Prostate gland (tissue), 2 donors: ENCODE results near the gene SLC51A. TPM values are rescaled to one million over a fixed set of nuclear protein-coding genes. Genes with fewer than 3 reads are reported as not detected.

ENCODE experiments used
- DNase-seq: peaks from one replicate; pipeline ENCODE4 v3.0.0-alpha.2; 2019; ENCODE audit warnings: low spot score
- H3K27ac ChIP-seq, 2 donors: fragments of 200-600 bp; sonication (generic); 2 replicates each; pipeline ENCODE4 v1.5.1; 2017 to 2019
- H3K27me3 ChIP-seq: fragments of 200-600 bp; sonication (generic); replicated peaks from 2 replicates; pipeline ENCODE4 v1.5.1; 2019; ENCODE audit not compliant: insufficient read depth
- H3K36me3 ChIP-seq, 2 donors: fragments of 200-600 bp; sonication (generic); 1 replicate in 1 of 2; 2 replicates in 1 of 2; pipeline versions ENCODE4 v1.5.1 to v1.8.1; 2017 to 2019
- H3K4me1 ChIP-seq: fragments of 200-600 bp; sonication (generic); replicated peaks from 2 replicates; pipeline ENCODE4 v1.5.1; 2019
- H3K4me3 ChIP-seq, 2 donors: fragments of 200-600 bp; sonication (generic); 2 replicates each; pipeline ENCODE4 v1.5.1; 2017 to 2019
- H3K9me3 ChIP-seq: fragments of 200-600 bp; sonication (generic); 2 replicates; pipeline ENCODE4 v1.5.1; 2017
- CTCF ChIP-seq, 4 experiments: fragments of 200-600 bp in 2 of 4; fragments of 450-650 bp in 2 of 4; sonication (generic) in 2 of 4; IDR thresholded peaks; 1 replicate in 3 of 4; 2 replicates in 1 of 4; pipeline ENCODE4 v1.5.1; 2016 to 2019; ENCODE audit warnings: antibody characterized with exemption in 4 of 4, mild to moderate bottlenecking in 2 of 4, moderate library complexity in 2 of 4
- POLR2A ChIP-seq: fragments of 450-650 bp; IDR thresholded peaks from one replicate; pipeline ENCODE4 v1.6.1; 2016; ENCODE audit warnings: antibody characterized with exemption, mild to moderate bottlenecking
- POLR2AphosphoS5 ChIP-seq: sonication (generic); formaldehyde crosslinking; IDR thresholded peaks from one replicate; pipeline ENCODE4 v1.6.1; 2017; ENCODE audit warnings: antibody characterized with exemption
- WGBS: methylation state at CpG from one replicate; pipeline ENCODE4 v1.1.5; 2018; 5-methylcytosine and 5-hydroxymethylcytosine counted together
- intact Hi-C: fragments of 100-400 bp; cut with DNase I; formaldehyde crosslinking; loops from one replicate; pipeline ENCODE4 v1.14.2; 2022
- small RNA-seq, 2 donors: library from RNA; depleted of rRNA; stranded (forward); fragments of <200 nt; gene quantifications; one replicate each; pipeline ENCODE3, GENCODE V24; 2016
- total RNA-seq, 2 donors: library from RNA; depleted of rRNA; stranded (reverse); fragments of >200 nt; gene quantifications; one replicate each; pipeline ENCODE4 v1.1.0, GENCODE V29; 2016

The SLC51A gene
- total RNA-seq, 2 donors from 2014 or later = 0.55 to 32.1 TPM

- Histone ChIP-seq H3K4me3 (no peak overlapping the region), H3K36me3 (no peaks in the 10 kb centered on the region), H3K27me3 (no peaks in the 10 kb centered on the region), H3K27ac (no peak overlapping the region), H3K4me1 (no peaks in the 10 kb centered on the region), H3K9me3 (no peaks in the 10 kb centered on the region)
- no peak for TF ChIP-seq POLR2A
- 93% methylated on average over 12 of the region's 12 CpGs for WGBS
- no peak for DNase-seq
- intact Hi-C loops = no loop called here
These were observed 57.3 kb downstream of the SLC51A start for GRCh38 chr3:196273655-196274054.

- intact Hi-C loops = no loop called here
- H3K4me1 ChIP-seq = no peaks in the 10 kb centered on the region
- H3K27ac ChIP-seq = no peak overlapping the region
These were observed 58.3 kb downstream of the SLC51A start for GRCh38 chr3:196274585-196274984.

GRCh38 chr3:196275126-196275525 is 58.8 kb downstream of the SLC51A start:
- no peak for DNase-seq
- intact Hi-C loops = no loop called here
- no peaks in the 10 kb centered on the region for H3K4me1 ChIP-seq
- 83% methylated on average over 5 of the region's 5 CpGs for WGBS
- no peaks in the 10 kb centered on the region for H3K9me3 ChIP-seq
- TF ChIP-seq CTCF (IDR thresholded peaks at IDR 0.05) (no peak), POLR2AphosphoS5 (no peak), POLR2A (no peak)
- H3K4me3 ChIP-seq = no peak overlapping the region
- H3K36me3 ChIP-seq = no peaks in the 10 kb centered on the region
- H3K27me3 ChIP-seq = no peaks in the 10 kb centered on the region
- no peak overlapping the region for H3K27ac ChIP-seq

More at GRCh38 chr3:196274585-196274984, 58.3 kb downstream of the SLC51A start:
- Histone ChIP-seq H3K4me3 (no peak overlapping the region), H3K9me3 (no peaks in the 10 kb centered on the region), H3K36me3 (no peaks in the 10 kb centered on the region), H3K27me3 (no peaks in the 10 kb centered on the region)
- no peak for DNase-seq
- WGBS = 87% methylated on average over 5 of the region's 5 CpGs
- TF ChIP-seq CTCF (IDR thresholded peaks at IDR 0.05) (no peak), POLR2A (no peak), POLR2AphosphoS5 (no peak)

DNA sequence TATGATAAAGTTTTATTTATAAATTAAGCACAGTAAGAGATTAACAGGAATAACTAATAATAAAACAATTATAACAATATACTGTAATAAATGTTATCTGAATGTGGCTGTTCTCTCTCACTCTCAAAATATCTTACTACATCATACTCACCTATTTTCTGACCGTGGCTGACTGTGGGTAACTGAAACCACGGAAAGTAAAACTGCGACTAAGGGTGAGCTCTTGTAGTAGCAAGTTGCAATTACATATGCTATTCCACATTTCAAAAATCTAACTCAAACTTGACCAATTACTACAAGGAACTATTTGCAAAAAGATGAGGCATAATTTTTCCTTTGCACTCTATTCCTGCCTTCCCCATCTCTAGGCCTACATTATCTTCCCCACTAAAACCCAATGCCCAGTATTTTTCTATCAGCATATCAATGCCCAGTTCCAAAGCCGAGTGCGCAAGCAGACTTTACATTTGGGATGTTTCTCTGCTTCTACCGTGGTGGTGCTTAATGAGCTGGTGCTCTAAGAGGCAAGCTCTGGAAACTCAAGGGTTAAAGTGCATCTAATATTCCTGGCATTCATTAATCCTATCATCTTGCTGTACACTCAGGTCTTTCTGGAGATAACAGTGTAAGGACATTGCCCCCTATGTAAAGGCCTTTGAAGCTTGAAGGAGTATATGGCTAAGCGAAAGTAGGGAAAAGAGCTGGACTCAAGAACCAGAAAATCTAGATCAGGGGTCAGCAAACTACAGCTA is 64.5 kb downstream of the SLC51A start:
- Histone ChIP-seq H3K9me3 (no peaks in the 10 kb centered on the region), H3K36me3 (no peaks in the 10 kb centered on the region), H3K27ac (no peak overlapping the region), H3K4me1 (no peaks in the 10 kb centered on the region), H3K4me3 (no peak overlapping the region), H3K27me3 (no peaks in the 10 kb centered on the region)
- DNase-seq = no peak
- intact Hi-C loops = no loop called here
- WGBS = 87% methylated on average over 7 of the region's 7 CpGs
- no peak for TF ChIP-seq CTCF (IDR thresholded peaks at IDR 0.05)
- no peak for TF ChIP-seq POLR2AphosphoS5
- TF ChIP-seq POLR2A = no peak

- H3K4me3 ChIP-seq = no peak overlapping the region
- no peaks in the 10 kb centered on the region for H3K36me3 ChIP-seq
- DNase-seq = no peak
- no peaks in the 10 kb centered on the region for H3K9me3 ChIP-seq
- H3K27ac ChIP-seq = no peak overlapping the region
- no peaks in the 10 kb centered on the region for H3K27me3 ChIP-seq
- no peaks in the 10 kb centered on the region for H3K4me1 ChIP-seq
- WGBS = 46% methylated on average over 4 of the region's 4 CpGs
- TF ChIP-seq POLR2AphosphoS5 (no peak), POLR2A (no peak), CTCF (IDR thresholded peaks at IDR 0.05) (no peak)
- intact Hi-C loops = no loop called here
These were observed 65.6 kb downstream of the SLC51A start for GRCh38 chr3:196281962-196282361.

Small RNA genes within 50 kb of the gene (small RNA-seq; reads per million reads assigned to genes)
- 0 reads per million in 2 donors for gene RF00019

Other genes starting within 250 kb of the SLC51A start
- 10 to 100 TPM; 33.8 to 68.1 TPM for gene TFRC, start 134.4 kb upstream of the SLC51A start, total RNA-seq
- gene ZDHHC19, start 5.1 kb upstream of the SLC51A start, total RNA-seq = 1 to 10 TPM in 1 of 2 donors, not detected in 1; 3.9 TPM
- 10 to 100 TPM; 41.8 to 78.3 TPM for gene PCYT1A, start 71.2 kb downstream of the SLC51A start, total RNA-seq
- gene DYNLT2B, start 101.7 kb downstream of the SLC51A start, total RNA-seq = 10 to 100 TPM in 1 of 2 donors, 1 to 10 TPM in 1; 6.5 to 15.3 TPM
- gene TM4SF19, start 121.9 kb downstream of the SLC51A start, total RNA-seq = not detected
- 10 to 100 TPM; 19.1 to 36.9 TPM for gene UBXN7, start 215.9 kb downstream of the SLC51A start, total RNA-seq